ENCODE measurements around the gene SPHKAP.
"Not testable (repeated sequence)": the region's sequence is repeated elsewhere in the genome, so short reads cannot be mapped to it uniquely, and the experiment has no call there.

The SPHKAP gene

DNA sequence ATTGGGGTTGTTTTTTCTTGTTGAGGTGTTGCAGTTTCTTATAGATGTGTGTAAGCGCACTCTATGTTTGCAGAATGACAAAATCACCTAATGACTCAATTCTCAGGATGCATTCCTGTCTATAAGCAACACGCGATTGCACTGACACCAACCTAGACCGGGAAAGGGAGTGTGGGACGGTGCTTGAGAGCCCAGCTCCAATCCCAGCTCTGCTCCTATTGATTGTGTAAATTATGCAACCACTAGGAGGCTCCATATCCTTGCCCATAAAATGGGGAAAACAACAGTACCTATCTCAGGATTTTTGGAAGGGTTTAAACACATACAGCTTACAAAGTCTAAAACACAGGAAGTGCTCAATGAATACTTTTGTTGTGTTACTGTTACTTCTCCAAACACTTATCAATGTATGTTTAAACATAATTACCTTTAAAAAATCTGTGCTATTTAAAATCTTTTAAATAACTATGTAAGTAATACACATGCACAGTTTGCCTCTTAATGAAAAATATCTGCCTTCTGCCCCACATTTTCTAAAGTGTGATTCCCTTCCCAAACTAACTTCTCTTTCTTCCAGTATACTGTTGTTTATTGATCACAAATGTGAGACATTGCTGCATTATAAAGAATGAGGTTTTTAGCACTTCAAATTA lies 132.5 kb downstream of the SPHKAP start:
- DNase-seq (ENCODE audit: low read depth, low spot score): peak; percentile 72
- no peak overlapping the region for H3K27ac ChIP-seq

DNA sequence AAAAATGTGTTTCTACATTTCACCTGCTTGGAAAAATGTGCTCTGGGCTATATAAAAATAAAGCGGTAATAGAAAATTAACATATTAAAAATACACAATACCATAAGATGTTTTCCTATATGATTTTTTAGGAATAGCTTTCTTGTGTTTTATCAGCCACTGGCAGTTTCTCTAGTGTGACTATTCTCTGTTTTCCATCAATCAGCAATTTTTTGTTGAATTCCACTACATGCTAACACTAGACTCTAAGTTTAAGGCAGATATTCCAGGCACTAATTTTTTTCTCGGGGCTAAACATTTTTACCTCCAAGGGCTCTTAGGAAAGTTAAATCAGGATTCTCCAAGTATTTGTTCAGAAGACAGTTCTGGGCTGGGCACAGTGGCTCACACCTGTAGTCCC lies 140.5 kb downstream of the SPHKAP start:
- no peak for DNase-seq (ENCODE audit: low read depth, low spot score)

DNA sequence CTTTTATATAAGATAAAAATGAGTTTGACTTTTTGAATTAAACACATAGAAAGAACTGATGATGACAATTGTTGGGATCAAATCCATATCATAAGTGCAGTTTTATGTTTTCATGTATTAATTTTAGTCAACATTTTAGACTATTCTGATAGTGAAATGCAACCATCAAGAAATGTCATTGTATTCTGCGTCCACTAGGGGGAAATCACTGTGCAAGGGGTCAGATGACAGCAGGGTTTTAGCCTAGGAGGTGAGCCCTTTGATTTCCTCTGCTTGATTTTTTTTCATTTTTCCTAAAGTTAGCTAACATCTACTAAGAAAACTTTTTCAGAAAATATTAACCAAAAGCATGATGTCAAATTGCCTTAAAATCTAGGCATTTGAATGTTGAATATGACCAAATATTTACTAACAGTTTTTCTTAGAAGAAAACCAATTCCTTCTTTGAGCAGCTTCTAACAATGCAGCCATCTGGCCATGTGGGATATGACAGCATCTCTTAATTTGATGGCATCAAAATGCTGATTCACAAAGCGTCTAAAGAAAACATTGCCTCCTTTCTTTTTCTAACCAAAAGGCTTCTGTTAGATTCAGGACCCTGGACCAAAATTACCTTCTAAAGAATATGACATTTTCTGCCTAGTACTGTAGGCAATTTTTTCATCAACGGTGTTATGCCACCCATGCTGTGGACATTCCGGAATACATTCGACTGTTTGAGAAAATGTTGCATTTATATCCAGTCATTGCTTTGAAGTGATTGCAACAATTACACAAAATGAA lies 141.5 kb downstream of the SPHKAP start:
- H3K27ac ChIP-seq: no peak overlapping the region
- no peak for DNase-seq (ENCODE audit: low read depth, low spot score)

More for the DNA sequence above, 140.5 kb downstream of the SPHKAP start:
- no peak overlapping the region for H3K27ac ChIP-seq

DNA sequence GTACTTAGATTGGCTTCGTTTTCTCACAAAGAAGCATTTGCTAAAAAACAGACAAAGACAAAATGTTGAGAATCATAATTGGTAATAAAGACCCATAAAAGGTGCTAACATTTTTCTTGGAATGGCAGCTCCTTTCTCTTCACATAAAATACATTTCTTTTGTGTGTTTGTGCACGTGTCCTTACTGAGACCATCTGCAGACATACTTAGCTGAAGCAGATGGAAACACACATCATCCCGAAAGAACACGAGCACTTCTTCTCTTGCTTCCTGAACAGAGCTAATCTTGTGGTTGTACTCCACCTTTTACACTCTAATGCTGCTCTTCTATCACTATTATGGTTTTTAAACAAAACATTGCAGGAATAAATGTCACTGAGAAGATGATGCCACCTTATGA lies 142.5 kb downstream of the SPHKAP start:
- no peak overlapping the region for H3K27ac ChIP-seq
- no peak for DNase-seq (ENCODE audit: low read depth, low spot score)

DNA sequence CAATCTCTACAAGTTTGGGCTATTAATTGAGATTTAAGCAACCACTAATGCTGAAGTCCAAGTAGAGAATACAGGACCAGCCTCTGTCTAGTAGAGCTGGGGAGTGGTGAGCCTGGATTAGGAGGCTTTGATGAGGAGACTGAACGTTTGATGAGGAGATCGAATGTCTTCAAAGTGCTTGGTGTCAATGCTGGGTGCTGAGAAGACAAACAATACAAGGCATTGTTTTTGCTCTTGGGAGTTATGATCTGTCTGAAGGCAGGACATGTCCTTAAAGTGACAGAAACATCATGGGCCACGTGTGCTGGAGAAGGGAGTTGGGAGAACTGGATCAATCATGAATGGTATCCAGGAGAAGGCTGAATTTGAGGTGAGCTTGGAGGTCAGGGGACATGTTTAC lies 143.6 kb downstream of the SPHKAP start:
- DNase-seq (ENCODE audit: low read depth, low spot score): no peak
- H3K27ac ChIP-seq: no peak overlapping the region

DNA sequence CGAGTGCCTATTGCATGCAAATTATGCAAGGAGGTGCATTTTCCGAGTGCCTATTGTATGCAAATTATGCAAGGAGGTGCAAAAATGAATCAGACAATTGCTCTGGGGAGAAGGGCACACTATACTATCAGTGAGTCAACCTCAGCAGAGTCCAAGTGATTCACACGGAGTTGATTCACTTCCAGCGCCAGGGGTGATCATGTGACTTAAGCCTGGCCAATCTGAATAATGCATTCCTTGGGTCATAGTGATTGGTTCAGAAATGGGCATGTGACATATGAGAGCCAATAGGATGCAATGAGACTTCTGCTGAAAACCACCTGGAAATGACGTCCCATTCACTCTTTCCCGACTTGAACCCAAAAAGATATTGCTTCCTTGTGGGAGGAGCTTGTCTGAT lies 157.9 kb downstream of the SPHKAP start:
- no peak overlapping the region for H3K27ac ChIP-seq
- DNase-seq (ENCODE audit: low read depth, low spot score): no peak

DNA sequence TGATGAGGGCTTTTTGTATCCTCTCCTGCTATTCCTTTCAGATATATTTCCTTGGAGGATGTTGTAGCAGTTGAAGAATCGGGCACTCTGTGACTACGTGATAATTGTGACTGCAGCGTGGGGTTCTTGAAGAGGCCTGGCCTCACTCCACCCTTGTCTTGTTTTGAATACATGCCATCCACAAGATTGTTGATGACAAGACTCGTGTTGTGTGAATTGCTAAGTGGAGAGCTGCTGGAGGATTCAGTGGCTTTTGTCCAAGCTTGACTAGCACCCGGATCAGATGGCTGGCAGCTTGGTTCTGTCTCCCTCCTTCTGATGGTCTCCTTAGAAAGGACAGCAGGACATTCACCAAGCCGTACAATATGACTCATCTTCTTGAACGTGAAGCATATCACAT lies 163.2 kb downstream of the SPHKAP start:
- DNase-seq (ENCODE audit: low read depth, low spot score): no peak
- no peak overlapping the region for H3K27ac ChIP-seq

DNA sequence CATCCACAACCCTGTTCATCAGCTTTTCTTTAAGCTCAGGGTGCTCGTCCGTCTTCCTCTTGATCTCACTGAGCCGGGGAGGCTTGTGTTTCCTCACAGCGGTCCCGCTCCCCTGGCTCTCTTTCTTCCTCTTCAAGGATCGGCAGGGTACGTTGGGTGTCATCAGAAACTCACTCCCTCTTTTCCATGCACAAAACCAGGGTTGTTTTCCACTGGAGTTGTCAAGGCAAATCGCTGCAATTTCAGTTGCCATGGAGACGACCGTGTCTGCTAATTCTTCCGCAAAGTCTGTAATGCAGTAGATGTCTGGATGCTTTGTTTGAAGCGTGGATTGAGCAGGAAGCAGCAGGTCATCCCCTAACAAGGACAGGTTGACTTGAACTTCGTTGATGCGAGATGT lies 163.7 kb downstream of the SPHKAP start:
- DNase-seq (ENCODE audit: low read depth, low spot score): no peak
- H3K27ac ChIP-seq: no peak overlapping the region

DNA sequence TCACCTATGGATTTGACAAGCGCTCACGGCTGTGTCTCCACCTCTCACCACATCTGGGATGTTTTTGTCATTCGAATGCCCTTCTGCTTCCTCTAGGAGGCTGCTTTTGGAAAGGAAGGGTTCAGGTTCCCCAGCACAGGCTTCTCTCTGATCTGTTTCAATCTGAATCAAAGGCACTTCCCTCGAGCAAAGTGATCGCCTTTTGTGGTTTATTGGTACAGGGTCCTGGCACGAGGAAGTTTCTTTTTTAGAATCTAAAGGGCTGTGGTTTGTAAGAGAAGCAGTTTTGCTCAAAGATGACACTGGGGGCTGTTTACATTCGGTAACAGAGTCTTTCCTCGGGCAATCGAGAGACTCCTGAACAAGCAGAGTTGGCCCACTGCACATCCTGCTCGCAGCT lies 165.1 kb downstream of the SPHKAP start:
- H3K27ac ChIP-seq: no peak overlapping the region
- no peak for DNase-seq (ENCODE audit: low read depth, low spot score)

DNA sequence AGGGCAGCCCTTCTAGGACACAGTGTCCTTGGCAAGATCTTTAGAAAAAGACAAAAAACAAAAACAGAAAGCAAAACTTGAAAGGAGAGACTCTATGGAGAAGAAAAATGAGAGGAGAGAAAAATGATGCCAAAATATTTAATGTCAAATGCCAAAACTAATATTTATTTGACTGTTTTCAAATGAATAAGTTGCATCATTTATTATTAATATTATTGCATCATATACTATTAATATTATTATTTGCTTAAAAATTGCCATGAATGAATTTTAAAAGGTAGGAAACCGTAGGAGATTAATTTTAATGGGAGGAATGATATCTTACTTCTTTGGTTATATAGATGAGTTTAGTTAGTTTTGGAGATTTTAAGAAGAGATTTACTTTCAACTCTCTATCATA lies 165.7 kb downstream of the SPHKAP start:
- no peak overlapping the region for H3K27ac ChIP-seq
- DNase-seq (ENCODE audit: low read depth, low spot score): no peak

DNA sequence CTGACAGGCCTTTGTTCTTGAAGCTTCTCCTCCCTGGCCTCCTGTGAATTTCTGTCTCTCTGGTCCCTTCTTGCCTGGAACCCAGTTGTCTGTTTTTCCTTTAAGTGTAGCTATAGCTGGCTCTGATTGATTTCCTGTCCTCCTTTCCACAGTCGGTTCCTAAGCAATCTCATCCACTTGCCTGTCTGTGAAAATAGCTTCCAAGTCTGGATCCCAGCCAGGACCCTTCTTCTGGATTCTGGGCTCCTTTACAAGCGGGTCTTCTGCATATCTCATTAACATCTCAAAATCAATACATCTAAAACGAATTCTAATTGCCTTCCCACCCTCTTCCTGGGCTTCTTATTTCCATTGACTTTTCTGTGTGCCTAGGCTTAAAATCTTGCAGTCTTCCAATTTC lies 185.1 kb downstream of the SPHKAP start:
- no peak overlapping the region for H3K27ac ChIP-seq
- no peak for DNase-seq (ENCODE audit: low read depth, low spot score)

DNA sequence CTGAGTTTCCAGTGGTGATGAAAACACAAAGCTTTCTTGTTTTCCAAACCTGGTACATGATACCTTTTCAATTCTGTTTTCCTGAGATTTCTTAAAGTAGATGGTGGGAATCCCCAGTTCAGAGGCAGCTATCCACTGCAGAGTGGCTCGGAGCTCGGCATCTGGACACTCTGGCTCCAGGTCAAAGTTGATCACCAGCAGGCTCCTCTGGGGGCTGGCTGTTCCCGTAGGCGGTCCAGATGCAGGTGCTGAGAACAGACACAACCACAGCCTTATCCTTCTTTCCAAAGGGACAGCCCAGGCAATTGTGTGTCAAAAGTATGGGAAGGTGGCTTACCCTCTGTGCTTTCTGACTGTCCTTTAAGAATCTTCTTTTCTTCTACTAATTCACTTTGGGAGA lies 190.6 kb downstream of the SPHKAP start:
- H3K27ac ChIP-seq: no peak overlapping the region
- no peak for DNase-seq (ENCODE audit: low read depth, low spot score)

DNA sequence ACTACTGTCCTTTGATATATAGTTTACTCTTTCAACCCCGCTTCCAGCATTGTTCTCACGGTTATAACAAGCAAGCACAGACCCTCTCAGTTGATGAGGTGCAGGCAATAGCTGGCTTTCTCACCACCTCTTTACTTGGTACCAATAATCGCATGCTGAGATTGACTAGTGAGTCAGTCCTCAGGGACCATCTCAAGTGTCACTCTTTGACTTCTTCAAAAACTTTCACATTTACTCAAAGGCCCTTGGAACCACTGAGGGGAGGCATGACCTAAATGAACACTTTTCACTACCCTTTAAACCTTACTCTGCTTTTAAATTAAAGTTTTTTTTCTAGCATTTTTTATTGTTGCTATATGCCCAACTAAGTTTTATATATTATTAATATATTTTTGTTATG lies 208.2 kb downstream of the SPHKAP start:
- no peak for DNase-seq (ENCODE audit: low read depth, low spot score)
- no peak overlapping the region for H3K27ac ChIP-seq

DNA sequence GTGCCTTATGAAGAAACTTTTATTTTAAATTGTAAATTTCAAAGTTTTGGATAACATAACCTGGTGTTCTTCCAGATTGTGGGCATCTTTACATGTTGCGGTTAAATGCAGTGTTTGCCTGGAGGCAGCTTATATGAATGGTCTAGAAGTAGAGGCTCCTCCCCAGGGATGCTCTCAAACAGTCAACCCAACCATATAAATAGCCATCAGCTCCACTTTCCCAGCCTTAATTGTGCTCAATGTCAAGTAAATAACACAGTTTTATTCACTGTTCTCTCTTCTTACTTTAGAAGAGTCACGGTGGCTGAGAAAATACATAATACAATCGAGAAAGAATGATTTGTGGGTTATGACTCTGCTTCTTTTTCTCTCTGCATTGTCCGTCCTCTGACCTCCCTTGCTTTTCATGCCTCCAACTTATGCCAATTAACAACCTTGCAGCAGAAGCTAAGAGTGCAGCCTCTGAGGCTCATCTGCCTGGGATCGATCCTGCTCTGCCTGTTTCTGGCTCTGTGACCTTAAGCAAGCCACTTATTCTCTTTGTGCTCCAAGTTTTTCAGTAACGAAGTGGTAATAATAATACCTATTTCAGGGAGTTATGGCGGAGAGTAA lies 209.8 kb downstream of the SPHKAP start:
- H3K27ac ChIP-seq: no peak overlapping the region
- DNase-seq (ENCODE audit: low read depth, low spot score): no peak

DNA sequence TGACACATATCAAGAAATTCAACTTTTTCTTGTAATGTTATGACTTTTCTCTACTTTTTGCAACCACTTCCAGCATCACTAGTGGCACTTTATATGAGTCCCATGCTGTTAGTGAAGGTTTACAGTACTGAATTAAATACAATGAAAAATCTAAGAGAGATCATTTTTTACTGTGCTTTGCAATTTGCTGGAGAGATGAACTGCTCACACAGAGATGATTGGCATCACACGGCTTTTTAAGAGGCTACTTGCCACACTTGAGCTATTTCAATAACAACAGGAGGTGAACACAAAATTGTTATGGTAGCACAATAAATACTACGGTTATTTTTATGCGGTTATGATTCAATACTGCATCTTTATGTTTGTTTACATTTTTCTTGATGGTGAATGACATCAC lies 221.2 kb downstream of the SPHKAP start:
- no peak overlapping the region for H3K27ac ChIP-seq
- no peak for DNase-seq (ENCODE audit: low read depth, low spot score)

DNA sequence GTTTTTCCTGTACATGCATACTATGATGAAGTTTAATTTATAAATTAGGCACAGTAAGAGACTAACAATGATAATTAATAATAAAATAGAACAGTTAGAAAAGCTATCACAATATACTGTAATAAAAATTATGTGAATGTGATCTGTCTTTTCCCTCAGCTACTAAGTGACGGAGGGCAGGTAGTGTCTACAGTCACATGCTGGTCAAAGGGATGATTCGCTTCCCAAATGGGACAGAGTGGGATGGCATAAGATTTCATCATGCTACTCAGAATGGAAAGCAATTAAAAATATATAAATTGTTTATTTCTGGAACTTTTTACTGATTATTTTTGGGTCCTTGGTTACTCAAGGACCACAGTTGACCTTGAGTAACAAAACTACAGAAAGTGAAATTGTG lies 238.5 kb downstream of the SPHKAP start:
- H3K27ac ChIP-seq: no peak overlapping the region
- DNase-seq (ENCODE audit: low read depth, low spot score): no peak

DNA sequence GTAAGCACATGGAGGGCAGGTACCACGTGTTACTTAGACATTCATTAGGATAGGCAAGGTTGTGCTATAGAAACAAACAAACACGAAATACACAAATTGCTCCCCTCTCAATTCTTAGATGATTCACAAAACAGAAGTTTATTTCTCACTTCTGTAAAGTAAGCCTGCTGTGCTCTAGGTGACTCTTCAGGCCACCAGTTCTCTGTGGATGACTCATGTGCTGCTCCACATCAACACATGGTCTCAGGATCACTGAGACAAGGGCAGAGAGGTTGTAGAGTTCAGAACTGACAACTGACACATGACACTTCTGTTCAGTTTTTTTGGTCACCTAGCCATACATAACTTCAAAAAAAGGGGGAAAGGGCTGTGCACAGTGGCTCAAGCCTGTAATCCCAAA lies 239.5 kb downstream of the SPHKAP start:
- no peak for DNase-seq (ENCODE audit: low read depth, low spot score)
- no peak overlapping the region for H3K27ac ChIP-seq

DNA sequence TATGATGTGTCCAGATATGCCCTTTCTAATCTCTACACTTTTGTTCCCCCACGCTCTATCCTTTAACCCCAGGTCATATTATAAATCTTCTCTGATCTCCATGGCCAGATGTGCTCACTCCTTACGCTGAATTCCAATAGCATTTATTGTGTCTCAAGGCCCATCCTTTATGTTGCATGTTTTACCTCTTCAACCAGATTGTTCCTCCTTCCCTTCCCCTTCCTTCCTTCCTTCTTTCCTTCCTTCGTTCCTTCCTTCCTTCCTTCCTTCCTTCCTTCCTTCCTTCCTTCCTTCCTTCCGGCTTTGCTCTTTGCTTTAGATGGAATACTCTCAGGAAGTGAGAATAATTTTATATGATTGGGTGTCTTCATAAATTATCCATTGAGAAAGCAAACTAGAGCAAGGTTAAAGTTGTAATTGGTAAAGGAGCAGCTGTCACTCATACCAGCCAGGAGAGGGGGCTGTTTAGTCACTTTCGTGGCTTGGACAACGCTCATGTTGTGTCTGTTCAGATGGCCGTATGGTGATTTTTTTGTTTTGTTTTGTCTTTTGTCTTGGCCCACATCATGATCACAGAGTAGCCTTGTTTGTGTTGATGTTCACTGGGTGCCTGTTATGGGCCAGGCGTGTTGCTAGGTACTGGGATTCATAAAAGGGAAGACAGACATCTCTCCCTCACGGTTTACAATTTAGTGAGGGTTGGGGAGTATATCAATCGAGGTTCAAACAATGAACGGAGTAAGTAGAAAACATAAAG lies 242.0 kb downstream of the SPHKAP start:
- DNase-seq (ENCODE audit: low read depth, low spot score): peak; percentile 2
- H3K27ac ChIP-seq: no peak overlapping the region

DNA sequence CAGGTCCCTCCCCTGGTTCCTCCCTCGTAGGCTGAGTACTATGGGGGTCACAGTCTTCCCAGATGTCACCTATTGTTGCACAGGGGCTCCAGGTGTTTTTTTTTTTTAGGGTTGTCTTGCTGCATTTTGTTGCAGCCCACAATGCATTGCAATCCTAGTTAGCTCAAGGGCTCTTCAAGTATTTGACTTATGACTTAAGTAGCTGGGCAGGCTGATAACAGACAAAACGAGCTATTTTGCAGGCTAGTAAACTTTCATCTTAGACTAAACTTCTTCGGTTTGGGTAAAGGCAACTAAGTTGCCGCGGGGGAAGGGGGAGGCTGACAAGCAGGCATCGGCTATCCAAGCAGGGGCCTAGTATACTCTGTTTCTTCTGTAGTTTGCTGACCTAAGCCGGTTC lies 245.2 kb downstream of the SPHKAP start:
- DNase-seq (ENCODE audit: low read depth, low spot score); H3K27ac ChIP-seq: not testable (repeated sequence)

DNA sequence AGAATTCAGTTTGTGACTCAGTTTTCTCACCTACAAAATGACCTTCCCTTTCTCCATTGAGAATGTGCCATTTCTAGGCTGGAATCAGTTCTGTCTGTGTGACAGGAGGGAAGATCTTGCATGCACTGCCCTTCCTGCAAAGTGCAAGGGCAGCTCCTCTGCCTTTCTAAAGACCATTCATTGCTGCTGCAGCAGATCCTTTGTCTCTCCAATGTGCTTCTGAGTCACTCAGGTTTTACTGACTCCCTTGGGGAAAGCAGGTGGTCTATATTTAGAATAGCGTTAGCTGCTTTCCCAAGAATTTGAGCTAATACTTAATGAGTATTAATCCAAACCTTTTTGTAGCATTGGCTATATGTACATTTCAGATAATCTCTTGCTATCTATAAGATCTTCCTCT lies 247.6 kb downstream of the SPHKAP start:
- no peak overlapping the region for H3K27ac ChIP-seq

DNA sequence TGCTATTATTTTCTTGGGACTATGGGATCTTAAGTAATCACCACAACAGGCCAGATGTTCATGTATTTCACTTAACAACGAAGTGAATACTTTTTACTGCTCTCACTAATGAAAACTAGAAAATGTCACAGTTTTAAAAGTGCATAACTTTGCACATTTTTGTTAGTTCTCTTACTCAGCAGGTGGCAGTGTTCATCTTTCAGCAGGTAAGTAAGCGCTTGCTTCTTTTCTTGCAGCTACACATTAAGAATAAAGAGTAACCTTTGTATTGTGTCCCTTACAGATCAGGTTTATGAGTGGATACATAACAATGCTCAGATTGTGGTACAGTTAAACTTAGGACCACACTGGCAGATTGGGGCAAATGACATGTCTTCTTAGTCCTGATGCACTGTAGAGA lies 249.1 kb downstream of the SPHKAP start:
- DNase-seq (ENCODE audit: low read depth, low spot score): no peak
- H3K27ac ChIP-seq: no peak overlapping the region

More for the DNA sequence above, 247.6 kb downstream of the SPHKAP start:
- no peak for DNase-seq (ENCODE audit: low read depth, low spot score)

All from epithelial cell of prostate (primary cell).